ENCODE results near the gene UBAP1L.
"Not testable (repeated sequence)": the region's sequence is repeated elsewhere in the genome, so short reads cannot be mapped to it uniquely, and the experiment has no call there.

The UBAP1L gene

DNA sequence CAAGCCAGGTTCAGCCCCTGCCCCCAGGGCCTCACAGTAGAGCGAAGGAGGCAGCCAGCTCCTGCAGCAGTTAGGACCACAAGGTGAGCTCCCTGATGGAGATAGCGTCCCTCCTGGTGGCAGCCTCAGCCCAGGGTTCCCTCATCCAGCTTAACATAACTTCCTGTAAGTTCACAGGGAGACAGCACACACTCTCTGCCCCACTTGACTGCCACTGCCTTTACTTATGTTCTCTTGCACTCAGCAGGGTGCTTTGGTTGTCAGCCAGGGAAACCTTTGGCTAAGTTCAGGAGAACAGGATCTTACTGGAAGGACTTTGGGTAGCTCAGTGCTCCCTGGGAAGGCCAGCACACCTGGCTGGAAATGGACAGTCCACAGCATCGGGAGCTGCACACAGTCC, 27.6 kb downstream of the UBAP1L start:
- H3K4me3 ChIP-seq (ENCODE audit: low read length), result no peak overlapping the region

DNA sequence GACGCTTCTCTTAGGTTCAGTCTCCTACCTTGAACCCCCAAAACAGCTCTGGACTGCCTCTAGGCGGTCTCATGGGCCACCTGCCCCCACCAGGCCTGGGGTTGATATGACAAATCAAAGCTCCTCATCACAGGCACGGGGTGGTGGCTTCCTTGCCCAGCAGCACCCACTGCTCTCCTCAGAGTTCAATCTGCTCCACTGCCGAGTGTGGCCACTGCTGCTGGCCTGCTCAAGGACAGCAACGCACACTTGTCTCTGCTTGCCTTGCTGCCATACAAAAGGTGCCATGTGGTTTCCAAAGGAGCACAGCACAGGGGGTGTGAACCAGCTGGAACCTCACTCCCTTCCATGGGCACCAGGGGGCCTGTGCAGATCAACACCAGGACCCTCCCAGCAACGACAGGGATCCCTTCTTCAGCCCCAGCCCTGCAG, 28.3 kb downstream of the UBAP1L start:
- H3K4me3 ChIP-seq (ENCODE audit: low read length), result no peak overlapping the region
- peak; percentile 43 for DNase-seq (ENCODE audit: low read depth, low spot score)

More for the DNA sequence above, 27.6 kb downstream of the UBAP1L start:
- no peak for DNase-seq (ENCODE audit: low read depth, low spot score)

DNA sequence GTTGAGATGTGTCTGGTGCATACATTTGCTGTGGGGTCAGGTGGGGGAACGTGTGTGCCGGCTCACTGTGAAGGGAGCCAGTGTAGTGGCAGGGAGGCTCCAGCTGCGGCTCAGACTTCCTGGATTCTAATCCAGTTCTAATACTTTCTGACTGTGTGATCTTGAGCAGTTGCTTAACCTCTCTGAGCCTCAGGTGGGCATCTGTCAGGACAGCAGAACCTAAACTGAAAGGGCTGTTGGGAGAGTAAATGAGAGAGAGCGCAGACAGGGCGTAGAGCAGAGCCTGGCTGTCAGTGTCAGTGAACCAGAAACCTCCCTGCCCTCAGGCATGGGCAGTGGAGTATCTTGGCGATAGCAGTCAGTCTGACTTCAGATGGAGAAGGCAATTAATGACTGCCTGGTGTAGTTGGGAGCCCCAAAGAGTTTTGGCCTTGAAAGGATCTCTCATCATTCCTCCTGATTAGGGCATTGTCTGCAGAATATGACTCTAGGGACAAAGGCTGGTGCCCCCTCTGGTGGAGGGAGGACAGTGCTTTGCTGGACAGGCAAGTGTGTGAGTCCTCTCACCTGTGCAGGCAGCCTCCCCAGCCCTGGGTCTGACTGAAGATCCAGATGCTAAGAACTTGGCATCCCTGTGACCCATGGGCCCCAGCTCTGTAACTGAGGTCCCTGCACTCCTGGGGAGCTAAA, 28.9 kb downstream of the UBAP1L start:
- DNase-seq (ENCODE audit: low read depth, low spot score), result no peak

DNA sequence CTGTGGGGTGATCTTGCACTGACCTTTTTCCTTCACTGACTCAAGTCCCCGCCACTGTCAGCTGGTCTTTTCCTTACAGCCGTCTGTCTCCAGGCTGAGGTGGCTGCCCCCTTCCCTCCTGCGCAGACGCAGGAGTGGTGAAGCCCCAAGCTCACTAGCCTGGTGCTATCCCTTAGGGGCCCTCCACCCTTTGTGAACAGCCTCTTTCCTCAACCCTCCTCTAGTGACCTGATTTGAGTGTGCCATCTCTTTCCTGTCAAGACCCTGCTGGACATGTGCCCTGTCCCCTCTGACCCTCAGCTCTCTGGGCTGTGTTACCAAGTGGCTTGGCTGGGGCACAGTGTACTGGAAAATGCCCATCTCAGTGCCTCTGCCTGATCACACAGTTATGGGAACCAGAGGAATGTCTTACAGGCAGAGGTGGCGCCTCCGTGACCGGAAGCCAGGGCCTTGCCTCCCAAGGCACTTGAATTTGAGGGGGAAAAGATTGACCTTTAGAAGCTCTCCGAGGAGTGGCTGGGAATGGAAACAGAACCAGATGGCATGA, 29.7 kb downstream of the UBAP1L start:
- no peak for DNase-seq (ENCODE audit: low read depth, low spot score)
- no peak overlapping the region for H3K4me3 ChIP-seq (ENCODE audit: low read length)

More for the DNA sequence above, 28.9 kb downstream of the UBAP1L start:
- no peak overlapping the region for H3K4me3 ChIP-seq (ENCODE audit: low read length)

DNA sequence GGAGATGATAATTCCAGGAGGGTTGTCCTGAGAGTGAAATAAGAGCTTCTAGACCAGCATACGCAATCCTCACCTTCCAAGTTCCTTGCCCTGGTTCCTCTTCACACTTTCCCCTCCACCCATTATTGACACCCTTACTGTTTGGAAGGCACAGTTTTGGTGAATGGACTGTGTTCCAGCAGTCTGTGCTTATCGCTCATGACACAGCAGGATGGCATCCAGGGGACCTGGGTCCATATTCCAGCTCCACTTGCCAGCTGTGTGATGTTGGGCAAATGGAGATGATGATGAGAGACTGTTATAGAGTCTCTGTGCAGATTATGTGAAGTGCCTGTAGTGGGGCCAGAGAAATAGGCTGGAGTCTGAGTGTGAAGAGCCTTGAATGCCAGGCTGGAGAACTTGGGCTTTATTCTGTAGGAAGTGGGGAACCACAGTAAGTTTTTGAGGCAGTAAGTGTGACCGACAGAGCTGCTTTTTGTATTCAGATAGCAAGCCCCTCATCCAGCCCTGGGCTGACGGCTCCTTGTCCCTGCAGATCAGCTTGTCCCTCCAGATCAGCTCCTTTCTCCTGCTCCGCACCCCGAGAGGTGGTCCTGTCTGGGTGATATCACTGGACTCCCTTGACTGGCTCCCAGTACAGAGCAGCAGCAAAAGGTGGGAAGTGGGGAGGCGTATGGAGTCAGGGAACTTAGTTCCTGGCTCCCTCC, 30.3 kb downstream of the UBAP1L start:
- no peak overlapping the region for H3K4me3 ChIP-seq (ENCODE audit: low read length)
- no peak for DNase-seq (ENCODE audit: low read depth, low spot score)

DNA sequence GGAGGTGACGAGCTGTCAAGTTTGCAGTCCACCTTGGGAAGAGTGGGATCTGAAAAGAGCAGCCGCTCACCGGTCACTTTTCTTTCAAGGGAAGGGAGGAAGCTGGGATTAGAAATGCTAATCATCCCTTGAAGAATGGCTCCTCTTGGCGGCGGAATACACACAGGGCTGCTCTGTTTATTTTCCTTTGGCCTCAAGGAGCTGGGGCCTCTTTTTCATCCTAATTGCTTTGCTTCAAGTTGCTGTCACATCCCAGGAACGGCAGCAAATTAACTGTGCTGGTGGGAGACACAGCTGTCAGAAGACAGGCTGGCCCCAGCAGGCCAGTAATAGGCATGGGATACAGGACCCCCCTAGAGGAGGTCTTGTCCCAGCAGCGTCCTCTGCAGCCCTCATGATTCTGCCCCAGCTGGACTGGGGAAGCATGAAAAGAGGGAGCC, 31.7 kb downstream of the UBAP1L start:
- DNase-seq (ENCODE audit: low read depth, low spot score), result no peak
- H3K4me3 ChIP-seq (ENCODE audit: low read length), result no peak overlapping the region

DNA sequence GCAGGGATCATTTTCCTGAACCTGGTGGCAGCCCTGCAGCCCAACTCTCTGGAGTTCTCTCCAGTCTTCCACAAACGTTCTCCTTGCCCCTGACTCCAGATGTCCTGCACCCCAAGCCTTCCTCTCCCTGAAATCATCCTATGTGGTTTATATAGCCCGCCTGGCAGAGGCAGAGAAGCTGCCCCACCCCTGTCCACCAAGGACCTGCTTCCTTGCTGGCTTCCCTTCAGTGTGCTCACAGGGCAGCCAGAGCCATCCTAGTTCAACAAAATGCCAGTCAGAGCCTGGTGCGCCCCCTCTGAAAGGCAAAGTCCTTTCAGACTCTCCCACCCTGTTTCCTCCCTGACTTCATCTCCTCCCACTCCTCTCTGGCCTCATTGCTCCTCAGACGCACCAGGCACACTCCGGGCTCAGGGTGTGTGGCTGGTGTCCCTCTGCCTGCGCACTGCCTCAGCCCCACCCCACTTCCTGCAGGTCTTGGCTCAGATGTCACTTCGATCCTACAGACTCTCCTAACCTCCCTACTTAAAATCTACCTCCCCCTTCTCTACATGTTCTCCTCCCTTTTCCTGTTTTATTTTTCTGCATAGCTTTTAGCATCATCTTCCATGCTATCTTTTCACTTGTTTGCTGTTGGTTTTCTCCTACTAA, 32.6 kb downstream of the UBAP1L start:
- peak; percentile 48 for DNase-seq (ENCODE audit: low read depth, low spot score)
- no peak overlapping the region for H3K4me3 ChIP-seq (ENCODE audit: low read length)

DNA sequence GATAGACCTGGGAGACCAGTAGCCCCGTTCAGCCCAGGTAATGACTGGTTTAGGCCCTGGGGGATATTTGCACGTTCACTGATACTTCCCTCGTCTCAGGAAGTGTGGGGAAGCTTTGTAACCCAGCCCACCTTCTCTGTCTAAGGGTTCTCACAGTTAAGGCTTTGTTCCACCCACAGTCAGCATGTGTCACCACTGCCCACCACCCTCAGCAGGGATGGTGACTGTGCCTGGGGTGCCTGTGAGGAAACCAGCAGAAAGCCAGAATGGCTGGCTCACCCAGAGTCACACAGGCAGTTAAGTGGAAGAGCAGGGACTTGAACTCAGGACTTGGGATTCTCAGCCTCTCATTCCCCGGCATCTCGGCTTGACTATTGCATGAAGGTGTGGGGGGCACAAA, 33.2 kb downstream of the UBAP1L start:
- no peak overlapping the region for H3K4me3 ChIP-seq (ENCODE audit: low read length)
- DNase-seq (ENCODE audit: low read depth, low spot score), result peak; percentile 38

DNA sequence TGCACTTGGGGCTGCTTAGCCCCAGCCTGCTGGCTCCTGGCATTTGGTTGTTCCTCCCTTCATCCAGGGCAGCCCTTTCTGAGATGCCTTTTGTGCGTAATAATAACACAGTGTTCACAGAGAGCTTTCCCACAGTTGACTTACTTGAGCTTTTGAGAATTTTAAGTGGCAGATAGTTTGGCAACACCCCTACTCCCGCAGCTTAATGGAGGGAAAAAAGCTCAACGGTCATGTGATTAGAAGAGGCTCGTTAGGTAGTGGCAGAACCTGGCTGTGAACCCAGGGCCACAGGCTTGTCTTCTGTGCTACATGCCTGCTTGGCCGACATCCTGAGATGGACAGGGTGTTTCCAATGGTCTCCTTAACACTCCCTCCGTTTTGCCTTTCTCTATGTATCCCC, 33.7 kb downstream of the UBAP1L start:
- H3K4me3 ChIP-seq (ENCODE audit: low read length), result no peak overlapping the region
- DNase-seq (ENCODE audit: low read depth, low spot score), result no peak

DNA sequence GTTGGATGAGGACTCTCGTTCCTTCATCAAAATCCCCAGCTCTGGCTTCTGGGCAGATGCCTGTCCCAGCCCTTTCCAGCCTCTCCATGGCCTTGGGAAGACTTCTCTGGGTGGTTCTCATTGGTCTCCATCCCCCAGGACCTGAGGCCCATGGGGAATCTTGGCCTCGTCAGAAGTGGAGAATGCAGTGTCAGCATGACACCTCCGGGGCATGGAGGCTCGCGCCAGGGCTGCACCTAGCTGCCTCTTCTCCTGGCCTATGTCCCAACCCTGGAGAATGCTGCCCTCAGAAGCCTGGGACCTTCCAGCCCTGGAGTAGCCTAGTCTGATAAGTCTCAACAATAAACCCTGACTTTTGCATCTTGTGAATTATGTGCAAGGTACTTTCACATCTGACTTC, 35.4 kb downstream of the UBAP1L start:
- no peak for DNase-seq (ENCODE audit: low read depth, low spot score)

DNA sequence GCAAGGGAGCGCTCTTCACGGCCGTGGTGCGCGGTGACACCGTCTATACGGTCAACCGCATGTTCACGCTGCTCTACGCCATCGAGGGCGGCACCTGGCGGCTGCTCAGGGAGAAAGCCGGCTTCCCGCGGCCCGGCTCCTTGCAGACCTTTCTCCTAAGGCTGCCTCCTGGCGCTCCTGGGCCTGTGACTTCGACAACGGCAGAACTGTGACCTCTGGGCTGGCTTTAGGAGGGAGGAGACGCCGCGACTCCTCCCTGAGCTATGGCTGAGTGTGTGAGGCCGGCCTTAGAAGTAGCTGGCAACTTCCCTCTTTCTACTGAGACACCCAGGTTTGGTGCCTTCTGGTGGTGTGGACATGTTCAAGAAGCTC, 37.0 kb downstream of the UBAP1L start:
- no peak overlapping the region for H3K4me3 ChIP-seq (ENCODE audit: low read length)
- DNase-seq (ENCODE audit: low read depth, low spot score), result no peak

More for the DNA sequence above, 35.4 kb downstream of the UBAP1L start:
- no peak overlapping the region for H3K4me3 ChIP-seq (ENCODE audit: low read length)

DNA sequence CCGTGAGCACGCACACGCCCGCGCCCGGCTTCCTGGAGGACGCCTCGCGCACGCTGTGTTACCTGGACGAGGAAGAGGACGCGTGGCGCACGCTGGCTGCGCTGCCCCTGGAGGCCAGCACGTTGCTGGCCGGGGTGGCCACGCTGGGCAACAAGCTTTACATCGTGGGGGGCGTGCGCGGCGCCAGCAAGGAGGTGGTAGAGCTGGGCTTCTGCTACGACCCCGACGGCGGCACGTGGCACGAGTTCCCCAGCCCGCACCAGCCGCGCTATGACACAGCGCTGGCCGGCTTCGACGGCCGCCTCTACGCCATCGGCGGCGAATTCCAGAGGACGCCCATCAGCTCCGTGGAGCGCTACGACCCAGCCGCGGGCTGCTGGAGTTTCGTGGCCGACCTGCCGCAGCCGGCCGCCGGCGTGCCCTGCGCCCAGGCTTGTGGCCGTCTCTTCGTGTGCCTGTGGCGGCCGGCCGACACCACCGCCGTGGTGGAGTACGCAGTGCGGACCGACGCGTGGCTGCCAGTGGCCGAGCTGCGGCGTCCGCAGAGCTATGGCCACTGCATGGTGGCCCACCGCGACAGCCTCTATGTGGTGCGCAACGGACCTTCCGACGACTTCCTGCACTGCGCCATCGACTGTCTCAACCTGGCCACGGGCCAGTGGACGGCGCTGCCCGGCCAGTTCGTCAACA, 37.6 kb downstream of the UBAP1L start:
- no peak overlapping the region for H3K4me3 ChIP-seq (ENCODE audit: low read length)
- no peak for DNase-seq (ENCODE audit: low read depth, low spot score)

DNA sequence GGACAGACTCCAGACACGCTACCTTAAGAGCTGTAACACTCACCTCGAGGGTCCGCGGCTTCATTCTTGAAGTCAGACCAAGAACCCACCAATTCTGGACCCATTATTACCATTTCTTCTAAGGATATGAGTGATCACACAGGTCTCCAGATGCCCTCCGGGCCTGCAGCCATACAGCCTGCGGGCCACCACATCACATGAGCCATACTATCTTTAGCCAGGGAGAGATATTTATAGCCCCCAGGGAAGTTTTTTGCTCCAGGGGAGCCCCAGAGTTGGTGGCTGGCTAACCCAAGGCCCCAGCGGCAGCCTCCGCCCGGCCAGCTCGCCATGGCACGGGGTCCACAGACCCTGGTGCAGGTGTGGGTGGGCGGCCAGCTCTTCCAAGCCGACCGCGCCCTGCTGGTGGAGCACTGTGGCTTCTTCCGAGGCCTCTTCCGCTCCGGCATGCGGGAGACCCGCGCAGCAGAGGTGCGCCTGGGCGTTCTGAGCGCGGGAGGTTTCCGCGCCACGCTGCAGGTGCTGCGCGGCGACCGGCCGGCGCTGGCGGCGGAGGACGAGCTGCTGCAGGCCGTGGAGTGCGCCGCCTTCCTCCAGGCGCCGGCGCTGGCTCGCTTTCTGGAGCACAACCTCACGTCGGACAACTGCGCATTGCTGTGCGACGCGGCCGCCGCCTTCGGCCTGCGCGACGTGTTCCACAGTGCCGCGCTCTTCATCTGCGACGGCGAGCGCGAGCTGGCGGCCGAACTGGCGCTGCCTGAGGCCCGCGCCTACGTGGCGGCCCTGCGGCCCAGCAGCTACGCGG, 38.3 kb downstream of the UBAP1L start, which contains the start of gene KBTBD13:
TSS of gene KBTBD13 (plus strand) at position 261 of the 805 bp plus-strand sequence. CDS start at position 331, 70 bp downstream.
- DNase-seq (ENCODE audit: low read depth, low spot score), result no peak
- H3K4me3 ChIP-seq (ENCODE audit: low read length), result no peak within 1 kb of the TSS

DNA sequence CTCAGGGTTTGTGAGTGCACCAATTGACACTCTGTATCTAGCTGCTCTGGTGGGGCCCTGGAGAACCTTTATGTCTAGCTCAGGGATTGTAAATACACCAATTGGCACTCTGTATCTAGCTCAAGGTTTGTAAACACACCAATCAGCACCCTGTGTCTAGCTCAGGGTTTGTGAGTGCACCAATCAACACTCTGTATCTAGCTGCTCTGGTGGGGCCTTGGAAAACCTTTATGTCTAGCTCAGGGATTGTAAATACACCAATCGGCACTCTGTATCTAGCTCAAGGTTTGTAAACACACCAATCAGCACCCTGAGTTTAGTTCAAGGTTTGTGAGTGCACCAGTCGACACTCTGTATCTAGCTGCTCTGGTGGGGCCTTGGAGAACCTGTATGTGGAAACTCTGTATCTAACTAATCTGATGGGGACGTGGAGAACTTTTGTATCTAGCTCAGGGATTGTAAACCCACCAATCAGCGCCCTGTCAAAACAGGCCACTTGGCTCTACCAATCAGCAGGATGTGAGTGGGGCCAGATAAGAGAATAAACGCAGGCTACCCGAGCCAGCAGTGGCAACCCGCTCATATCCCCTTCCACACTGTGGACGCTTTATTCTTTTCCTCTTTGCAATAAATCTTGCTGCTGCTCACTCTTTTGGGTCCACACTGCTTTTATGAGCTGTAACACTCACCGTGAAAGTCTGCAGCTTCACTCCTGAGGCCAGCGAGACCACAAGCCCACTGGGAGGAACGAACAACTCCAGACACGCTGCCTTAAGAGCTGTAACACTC, 39.2 kb downstream of the UBAP1L start:
- not testable (repeated sequence) for DNase-seq (ENCODE audit: low read depth, low spot score); H3K4me3 ChIP-seq (ENCODE audit: low read length)

DNA sequence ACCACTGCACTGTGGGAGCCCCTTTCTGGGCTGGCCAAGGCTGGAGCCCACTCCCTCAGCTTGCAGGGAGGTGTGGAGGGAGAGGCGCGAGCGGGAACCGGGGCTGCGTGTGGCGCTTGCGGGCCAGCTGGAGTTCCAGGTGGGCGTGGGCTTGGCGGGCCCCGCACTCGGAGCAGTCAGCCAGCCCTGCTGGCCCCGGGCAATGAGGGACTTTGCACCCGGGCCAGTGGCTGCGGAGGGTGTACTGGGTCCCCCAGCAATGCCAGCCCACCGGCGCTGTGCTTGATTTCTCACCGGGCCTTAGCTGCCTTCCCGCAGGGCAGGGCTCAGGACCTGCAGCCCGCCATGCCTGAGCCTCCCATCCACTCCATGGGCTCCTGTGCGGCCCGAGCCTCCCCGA, 40.1 kb downstream of the UBAP1L start:
- not testable (repeated sequence) for H3K4me3 ChIP-seq (ENCODE audit: low read length)

DNA sequence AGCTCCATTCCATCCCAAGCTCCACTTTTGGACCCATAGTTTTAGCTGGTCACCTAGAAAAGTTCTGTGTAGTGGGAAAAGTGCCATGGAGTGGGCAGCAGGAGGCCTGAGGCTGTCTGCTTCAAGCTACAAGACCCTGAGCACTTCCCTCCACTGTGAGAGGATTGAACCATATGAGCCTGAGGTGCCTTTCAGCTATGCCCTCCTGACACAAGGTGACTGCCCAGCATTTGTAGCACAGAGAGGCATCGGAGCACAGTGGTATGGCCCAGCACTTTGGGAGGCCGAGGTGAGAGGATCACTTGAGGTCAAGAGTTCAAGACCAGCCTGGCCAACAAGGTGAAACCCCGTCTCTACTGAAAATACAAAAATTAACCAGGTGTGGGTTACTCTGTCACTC, 42.4 kb downstream of the UBAP1L start:
- no peak for DNase-seq (ENCODE audit: low read depth, low spot score)
- no peak overlapping the region for H3K4me3 ChIP-seq (ENCODE audit: low read length)

More for the DNA sequence above, 40.1 kb downstream of the UBAP1L start:
- DNase-seq (ENCODE audit: low read depth, low spot score), result not testable (repeated sequence)

DNA sequence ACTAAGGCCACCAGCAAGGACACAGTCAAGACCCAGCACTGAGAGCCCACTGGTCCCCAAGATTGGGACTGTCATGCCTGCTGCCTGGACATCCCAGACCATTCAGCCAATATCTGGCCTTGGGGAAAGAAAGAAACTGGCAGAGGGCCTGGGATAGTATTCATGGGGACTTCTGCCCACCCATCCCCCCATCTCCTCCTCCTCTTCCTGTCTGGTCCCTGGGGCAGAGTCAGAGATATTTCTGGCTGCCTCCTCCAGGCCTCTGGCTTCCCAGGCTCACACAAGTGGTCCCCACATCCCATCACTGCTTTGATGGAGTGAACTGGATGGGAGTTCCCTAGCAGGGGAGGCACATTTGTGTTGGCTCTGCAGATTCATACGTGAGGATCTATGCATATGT, 43.0 kb downstream of the UBAP1L start:
- DNase-seq (ENCODE audit: low read depth, low spot score), result no peak
- no peak overlapping the region for H3K4me3 ChIP-seq (ENCODE audit: low read length)

DNA sequence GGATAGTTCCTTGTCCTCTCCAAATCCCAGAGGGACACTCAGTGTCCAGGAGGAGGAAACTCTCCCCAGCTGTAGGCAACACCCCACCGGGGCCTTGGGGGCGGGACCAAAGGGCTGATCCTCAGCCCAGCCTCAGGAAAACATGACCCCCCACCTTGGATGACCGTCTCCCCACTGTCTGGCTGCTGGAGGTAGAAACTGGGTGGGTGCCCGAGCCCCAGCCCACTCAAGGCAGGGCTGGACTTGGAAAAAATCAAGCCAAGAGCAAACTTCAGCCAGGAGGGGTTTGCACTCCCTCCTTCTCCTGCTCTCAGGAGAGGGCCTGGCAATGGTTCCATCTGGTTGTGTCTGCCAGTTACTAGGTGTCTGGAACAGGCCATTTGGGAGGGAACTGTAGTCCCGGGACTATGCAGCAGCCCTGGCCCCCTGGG, 43.6 kb downstream of the UBAP1L start:
- H3K4me3 ChIP-seq (ENCODE audit: low read length), result no peak overlapping the region

More for the DNA sequence above, 43.6 kb downstream of the UBAP1L start:
- no peak for DNase-seq (ENCODE audit: low read depth, low spot score)

All from Jurkat, Clone E6-1 (cell line).